Heart left ventricle (tissue), 16 donors: Measurements from ENCODE around the gene COL15A1. TPM values are rescaled to one million over a fixed set of nuclear protein-coding genes. Genes with fewer than 3 reads are reported as not detected.

Experiments used
- ATAC-seq, 4 donors: fragments of 200-7000 bp; cut with Tn5 transposase; one replicate each; pipeline ENCODE4 v1.9.1; 2020 to 2022; ENCODE audit warnings: moderate library complexity in 4 of 4, mild to moderate bottlenecking in 3 of 4, moderate number of reproducible peaks in 1 of 4
- DNase-seq, 5 donors: peaks; one replicate each; pipeline ENCODE4 v3.0.0-alpha.2; 2020
- H3K27ac ChIP-seq, 12 donors: fragments of 200-600 bp; sonication (generic) in 4 of 12; one replicate each; pipeline versions ENCODE4 v1.5.0 to v1.8.0; 2016 to 2022; ENCODE audit warnings: mild to moderate bottlenecking in 2 of 12
- H3K27me3 ChIP-seq, 9 donors: fragments of 200-600 bp; sonication (generic) in 2 of 9; one replicate each; pipeline versions ENCODE4 v1.5.1 to v1.8.0; 2016 to 2022; ENCODE audit warnings: mild to moderate bottlenecking in 3 of 9
- H3K36me3 ChIP-seq, 9 donors: fragments of 200-600 bp; sonication (generic) in 2 of 9; one replicate each; pipeline versions ENCODE4 v1.5.0 to v1.8.0; 2018 to 2022; ENCODE audit warnings: mild to moderate bottlenecking in 2 of 9
- H3K4me1 ChIP-seq, 12 donors: fragments of 200-600 bp; sonication (generic) in 4 of 12; one replicate each; pipeline versions ENCODE4 v1.5.0 to v1.8.0; 2016 to 2022; ENCODE audit warnings: mild to moderate bottlenecking in 3 of 12
- H3K4me3 ChIP-seq, 12 donors: fragments of 200-600 bp; sonication (generic) in 4 of 12; one replicate each; pipeline versions ENCODE4 v1.5.0 to v1.8.0; 2017 to 2022; ENCODE audit warnings: mild to moderate bottlenecking in 9 of 12, moderate library complexity in 4 of 12
- H3K9me3 ChIP-seq, 12 donors: fragments of 200-600 bp; sonication (generic) in 4 of 12; one replicate each; pipeline versions ENCODE4 v1.5.0 to v1.8.0; 2016 to 2022; ENCODE audit warnings: mild to moderate bottlenecking in 1 of 12
- CTCF ChIP-seq, 12 donors: fragments of 200-600 bp; sonication (generic) in 4 of 12; IDR thresholded peaks; one replicate each; pipeline versions ENCODE4 v1.5.0 to v1.8.0; 2018 to 2022; ENCODE audit warnings: antibody characterized with exemption in 12 of 12, mild to moderate bottlenecking in 5 of 12
- POLR2A ChIP-seq, 2 donors: fragments of 450-650 bp; IDR thresholded peaks; one replicate each; pipeline ENCODE4 v1.6.1; 2017; ENCODE audit warnings: antibody characterized with exemption in 2 of 2, mild to moderate bottlenecking in 2 of 2, moderate library complexity in 2 of 2
- WGBS, 4 donors: extraction: QIAGEN DNeasy Blood & Tissue Kit in 2 of 4; methylation state at CpG; one replicate each; pipeline versions ENCODE4 v1.1.5 to v1.1.7; 2013 to 2018; 5-methylcytosine and 5-hydroxymethylcytosine counted together
- intact Hi-C, 10 donors: fragments of 100-400 bp; cut with DNase I; formaldehyde crosslinking; loops; one replicate each; pipeline versions ENCODE4 v1.11.1 to v1.14.2; 2022
- polyA plus RNA-seq, 2 donors: library from polyadenylated mRNA; stranded (reverse); fragments of 200-250 nt; gene quantifications; one replicate each; pipeline ENCODE4 v1.2.3, GENCODE V29; 2013
- total RNA-seq, 9 donors: library from RNA; depleted of rRNA in 2 of 9; stranded (reverse); fragments of >200 nt in 2 of 9; fragmentation: NEBNext Ultra II Directional in 3 of 9; extraction: Animal tissue kit (Norgen Biotek cat#: 25700) in 3 of 9; gene quantifications; one replicate each; pipeline versions ENCODE4 v1.1.0 to v1.2.4, GENCODE V29; 2016 to 2023
- donor health status: ischemic (EF 13 %, LVEDD 7.1; RV severe dilation, severe dysfunction).
- donor health status: healthy with polysubstance abuse.
- donor health status: DM: no; HTN: yes; CAD: no.
- donor health status: DM: no; HTN: no; CAD: no.
- donor health status: ischemic (EF 25% LVEDD 6.9; RV normal size, moderate dysfunction).
- donor health status: ischemic (EF 25% LVEDD 5.7; RV mildly dilated, moderate dysfunction).
- donor health status: healthy.
- donor health status: DM: yes; HTN: yes; CAD: no.
- donor health status: ischemic (EF 35%, LVEDD 5.7; RV mildly dilated, moderate dysfunction).
- donor health status: nonischemic (EF 11% LVEDD 7.7; RV severe dilation, severe dysfunction).
- donor health status: DM: yes; HTN: yes; CAD: no.
- donor health status: PGD.
- donor health status: ischemic (EF 29% LVEDD 5.4; RV normal size, mild dysfunction).
- donor health status: nonischemic (EF 23%, LVEDD 6.1; RV moderate dilation, normal function).

Gene COL15A1
- total and polyA plus RNA-seq, 11 donors: 12.4 to 81.0 (median 38.8) TPM

- H3K27ac ChIP-seq: peak overlapping the region in 1 of 12 donors; percentile 9
- WGBS, 4 donors: 72 to 87% (median 84%) methylated on average over 5 of the region's 5 CpGs
- H3K27me3 ChIP-seq: no peaks in the 10 kb centered on the region
- TF ChIP-seq CTCF (IDR thresholded peaks at IDR 0.05) (peak; percentile 38 to 68 (median 59)), POLR2A (IDR thresholded peaks at IDR 0.05) (no peak)
- ATAC-seq: no peak
- no peaks in the 10 kb centered on the region for H3K9me3 ChIP-seq
- peaks cover 0 to 85% (median 21%) of the 10 kb centered on the region in 9 donors for H3K36me3 ChIP-seq
- no peak for DNase-seq
- H3K4me3 ChIP-seq: no peak overlapping the region
- intact Hi-C loops: loop anchor here in 8 of 10 donors (1.0 to 10.0 kb wide), 5 partner anchors 104 to 153 kb away; partner anchors contain the start of gene TGFBR1 (in 1 of the 8)
- peaks cover 4 to 53% (median 41%) of the 10 kb centered on the region in 12 donors for H3K4me1 ChIP-seq
Observed at GRCh38 chr9:99000476-99001395, 57.0 kb downstream of the COL15A1 start.

GRCh38 chr9:99001892-99002291 lies 58.2 kb downstream of the COL15A1 start:
- DNase-seq: no peak
- Histone ChIP-seq H3K36me3 (peaks cover 0 to 85% (median 21%) of the 10 kb centered on the region in 9 donors), H3K9me3 (no peaks in the 10 kb centered on the region), H3K27me3 (no peaks in the 10 kb centered on the region), H3K27ac (no peak overlapping the region), H3K4me1 (peaks cover 4 to 44% (median 34%) of the 10 kb centered on the region in 12 donors), H3K4me3 (no peak overlapping the region)
- TF ChIP-seq POLR2A (IDR thresholded peaks at IDR 0.05) (no peak), CTCF (IDR thresholded peaks at IDR 0.05) (no peak)
- no peak for ATAC-seq
- WGBS, 4 donors: 94 to 99% (median 97%) methylated on average over 2 of the region's 2 CpGs
- intact Hi-C loops: loop anchor here in 7 of 10 donors (5.0 to 10.0 kb wide), 4 partner anchors 103 to 155 kb away; partner anchors contain the start of gene TGFBR1 (in 1 of the 7)

- ATAC-seq: no peak
- TF ChIP-seq CTCF (IDR thresholded peaks at IDR 0.05) (no peak), POLR2A (IDR thresholded peaks at IDR 0.05) (no peak)
- Histone ChIP-seq H3K27ac (no peak overlapping the region), H3K9me3 (no peaks in the 10 kb centered on the region), H3K27me3 (no peaks in the 10 kb centered on the region), H3K4me1 (peaks cover 0 to 36% (median 27%) of the 10 kb centered on the region in 12 donors), H3K4me3 (no peak overlapping the region), H3K36me3 (peaks cover 0 to 85% (median 21%) of the 10 kb centered on the region in 9 donors)
- DNase-seq: no peak
- intact Hi-C loops: loop anchor here in 7 of 10 donors (5.0 to 10.0 kb wide), 4 partner anchors 102 to 155 kb away; partner anchors contain the start of gene TGFBR1 (in 1 of the 7)
Observed at GRCh38 chr9:99002706-99003105, 59.0 kb downstream of the COL15A1 start.

GRCh38 chr9:99003308-99003707 lies 59.6 kb downstream of the COL15A1 start:
- no peak for TF ChIP-seq CTCF (IDR thresholded peaks at IDR 0.05)
- no peak for TF ChIP-seq POLR2A (IDR thresholded peaks at IDR 0.05)
- H3K36me3 ChIP-seq: peaks cover 0 to 88% (median 21%) of the 10 kb centered on the region in 9 donors

More at GRCh38 chr9:99003308-99003707, 59.6 kb downstream of the COL15A1 start:
- DNase-seq (no peak), ATAC-seq (no peak)
- Histone ChIP-seq H3K27ac (no peak overlapping the region), H3K4me3 (no peak overlapping the region), H3K9me3 (no peaks in the 10 kb centered on the region), H3K27me3 (no peaks in the 10 kb centered on the region), H3K4me1 (peaks cover 0 to 30% (median 21%) of the 10 kb centered on the region in 12 donors)
- intact Hi-C loops: loop anchor here in 7 of 10 donors (5.0 to 10.0 kb wide), 4 partner anchors 101 to 156 kb away; partner anchors contain the start of gene TGFBR1 (in 1 of the 7)
- WGBS, 4 donors: 77 to 96% (median 93%) methylated on average over 5 of the region's 5 CpGs
